Hepatocyte (in vitro differentiated cells): ENCODE data around the gene KCNQ5. TPM values are rescaled to one million over a fixed set of nuclear protein-coding genes. Genes with fewer than 3 reads are reported as not detected.
"Not testable (repeated sequence)": the region's sequence is repeated elsewhere in the genome, so short reads cannot be mapped to it uniquely, and the experiment has no call there.

Experiments
- DNase-seq: peaks from one replicate; pipeline ENCODE4 v3.0.0-alpha.2; 2016; ENCODE audit warnings: low spot score
- H2AFZ ChIP-seq: fragments of 200-600 bp; sonication (generic); 2 replicates; pipeline ENCODE4 v1.6.0; 2016; ENCODE audit warnings: antibody characterized with exemption, mild to moderate bottlenecking
- H3K27ac ChIP-seq: fragments of 200-600 bp; sonication (generic); 2 replicates; pipeline ENCODE4 v1.5.1; 2016; ENCODE audit warnings: mild to moderate bottlenecking
- H3K27me3 ChIP-seq: fragments of 200-600 bp; sonication (generic); 2 replicates; pipeline ENCODE4 v1.6.1; 2016
- H3K36me3 ChIP-seq: fragments of 200-600 bp; sonication (generic); replicated peaks from 2 replicates; pipeline ENCODE4 v1.5.1; 2016; ENCODE audit warnings: low read depth; ENCODE audit not compliant: insufficient read depth
- H3K4me1 ChIP-seq: fragments of 200-600 bp; sonication (generic); 2 replicates; pipeline ENCODE4 v1.5.1; 2016; ENCODE audit warnings: mild to moderate bottlenecking, moderate library complexity; ENCODE audit not compliant: insufficient read depth
- H3K4me2 ChIP-seq: fragments of 200-600 bp; sonication (generic); 2 replicates; pipeline ENCODE4 v1.6.0; 2016
- H3K4me3 ChIP-seq: fragments of 200-600 bp; sonication (generic); 2 replicates; pipeline ENCODE4 v1.5.1; 2016; ENCODE audit warnings: mild to moderate bottlenecking
- H3K79me2 ChIP-seq: fragments of 200-600 bp; sonication (generic); 2 replicates; pipeline ENCODE4 v1.6.0; 2017; ENCODE audit warnings: mild to moderate bottlenecking
- H3K9me2 ChIP-seq: fragments of 200-600 bp; sonication (generic); replicated peaks from 2 replicates; pipeline ENCODE4 v1.6.0; 2017; ENCODE audit warnings: mild to moderate bottlenecking; ENCODE audit not compliant: insufficient read depth
- H3K9me3 ChIP-seq: fragments of 200-600 bp; sonication (generic); 2 replicates; pipeline ENCODE4 v1.5.1; 2016; ENCODE audit warnings: low read depth, mild to moderate bottlenecking
- H4K20me1 ChIP-seq: fragments of 200-600 bp; sonication (generic); 2 replicates; pipeline ENCODE4 v1.6.0; 2016; ENCODE audit warnings: mild to moderate bottlenecking; ENCODE audit not compliant: insufficient read depth, poor library complexity, severe bottlenecking
- CTCF ChIP-seq: fragments of 200-600 bp; sonication (generic); IDR thresholded peaks from 2 replicates; pipeline ENCODE4 v1.5.1; 2016; ENCODE audit warnings: antibody characterized with exemption, mild to moderate bottlenecking; ENCODE audit not compliant: poor library complexity
- EZH2 ChIP-seq: fragments of 200-600 bp; sonication (generic); IDR thresholded peaks from 2 replicates; pipeline ENCODE4 v1.6.1; 2016; ENCODE audit warnings: antibody characterized with exemption, mild to moderate bottlenecking, borderline replicate concordance
- EZH2phosphoT487 ChIP-seq: fragments of 200-600 bp; sonication (generic); IDR thresholded peaks from one replicate; pipeline ENCODE4 v1.6.1; 2018; ENCODE audit warnings: antibody characterized with exemption, mild to moderate bottlenecking, low read depth, moderate library complexity; ENCODE audit not compliant: unreplicated experiment, severe bottlenecking
- WGBS: methylation state at CpG from one replicate; pipeline ENCODE4 v1.1.6; 2016; ENCODE audit warnings: low lambda C conversion rate; ENCODE audit errors: missing lambda C conversion rate; 5-methylcytosine and 5-hydroxymethylcytosine counted together
- polyA plus RNA-seq: library from polyadenylated mRNA; unstranded; fragments of >200 nt; fragmentation: Nextera tagmentation; extraction: Ambion mirVana; gene quantifications from 2 replicates; pipeline ENCODE4 v1.2.1, GENCODE V29; 2016
- total RNA-seq: library from RNA; depleted of rRNA; stranded (reverse); fragments of >200 nt; gene quantifications from 2 replicates; pipeline ENCODE4 v1.2.3, GENCODE V29; 2014

Gene KCNQ5
- total and polyA plus RNA-seq, 2 experiments from 2014 or later: 1.6 to 2.0 TPM

- no peak overlapping the region for H3K4me2 ChIP-seq
- H3K27me3 ChIP-seq: no peaks in the 10 kb centered on the region
- no peaks in the 10 kb centered on the region for H3K36me3 ChIP-seq
- TF ChIP-seq CTCF: no peak
- TF ChIP-seq EZH2: no peak
- no peak for TF ChIP-seq EZH2phosphoT487
- H3K9me2 ChIP-seq: no peaks in the 10 kb centered on the region
- no peaks in the 10 kb centered on the region for H4K20me1 ChIP-seq
- H3K4me3 ChIP-seq: no peak overlapping the region
- no peak overlapping the region for H2AFZ ChIP-seq
- H3K79me2 ChIP-seq: no peaks in the 10 kb centered on the region
- DNase-seq: no peak
- no peak overlapping the region for H3K27ac ChIP-seq
- WGBS: 67% methylated on average over 1 of the region's 1 CpG
- H3K9me3 ChIP-seq: no peaks in the 10 kb centered on the region
- no peaks in the 10 kb centered on the region for H3K4me1 ChIP-seq
Observed at GRCh38 chr6:72890233-72890632, 268.4 kb downstream of the KCNQ5 start.

- Histone ChIP-seq H2AFZ (no peak overlapping the region), H3K27me3 (no peaks in the 10 kb centered on the region), H3K9me3 (no peaks in the 10 kb centered on the region), H4K20me1 (no peaks in the 10 kb centered on the region), H3K4me3 (no peak overlapping the region), H3K36me3 (no peaks in the 10 kb centered on the region), H3K27ac (no peak overlapping the region), H3K4me2 (no peak overlapping the region), H3K9me2 (no peaks in the 10 kb centered on the region), H3K4me1 (no peaks in the 10 kb centered on the region), H3K79me2 (no peaks in the 10 kb centered on the region)
- DNase-seq: no peak
- TF ChIP-seq CTCF: no peak
- TF ChIP-seq EZH2: no peak
- no peak for TF ChIP-seq EZH2phosphoT487
Observed at GRCh38 chr6:72890671-72891070, 268.8 kb downstream of the KCNQ5 start.

- no peaks in the 10 kb centered on the region for H3K79me2 ChIP-seq
- TF ChIP-seq CTCF (no peak), EZH2 (no peak), EZH2phosphoT487 (no peak)
- H3K4me1 ChIP-seq: no peaks in the 10 kb centered on the region
- no peaks in the 10 kb centered on the region for H3K27me3 ChIP-seq
- H3K4me2 ChIP-seq: no peak overlapping the region
- no peaks in the 10 kb centered on the region for H3K9me3 ChIP-seq
- no peak for DNase-seq
- H3K27ac ChIP-seq: no peak overlapping the region
- H3K36me3 ChIP-seq: no peaks in the 10 kb centered on the region
- no peak overlapping the region for H3K4me3 ChIP-seq
- H3K9me2 ChIP-seq: no peaks in the 10 kb centered on the region
- no peak overlapping the region for H2AFZ ChIP-seq
- no peaks in the 10 kb centered on the region for H4K20me1 ChIP-seq
- 83% methylated on average over 1 of the region's 1 CpG for WGBS
Observed at GRCh38 chr6:72892901-72893300, 271.0 kb downstream of the KCNQ5 start.

- Histone ChIP-seq H3K9me2 (no peaks in the 10 kb centered on the region), H3K4me2 (no peak overlapping the region), H3K4me1 (no peaks in the 10 kb centered on the region), H3K27me3 (no peaks in the 10 kb centered on the region), H2AFZ (no peak overlapping the region), H4K20me1 (no peaks in the 10 kb centered on the region), H3K4me3 (no peak overlapping the region), H3K36me3 (no peaks in the 10 kb centered on the region), H3K79me2 (no peaks in the 10 kb centered on the region), H3K27ac (no peak overlapping the region), H3K9me3 (peaks cover 2% of the 10 kb centered on the region)
- DNase-seq: no peak
- 39% methylated on average over 2 of the region's 2 CpGs for WGBS
- TF ChIP-seq CTCF (no peak), EZH2 (no peak), EZH2phosphoT487 (no peak)
Observed at GRCh38 chr6:72894091-72894490, 272.2 kb downstream of the KCNQ5 start.

GRCh38 chr6:72898313-72898712 lies 276.4 kb downstream of the KCNQ5 start:
- H3K9me3 ChIP-seq, H3K79me2 ChIP-seq, H3K4me3 ChIP-seq, H3K36me3 ChIP-seq, H3K4me1 ChIP-seq, H3K4me2 ChIP-seq, H3K27me3 ChIP-seq, DNase-seq, H3K27ac ChIP-seq, H2AFZ ChIP-seq, H4K20me1 ChIP-seq, H3K9me2 ChIP-seq: not testable (repeated sequence)
- 82% methylated on average over 2 of the region's 3 CpGs for WGBS
